PC-9 (cell line): ENCODE data around the gene KLF13. TPM values are rescaled to one million over a fixed set of nuclear protein-coding genes. Genes with fewer than 3 reads are reported as not detected.
A peak's percentile ranks its signal among the peaks of the same experiment; 100 is the strongest.

Source experiments
- BruUV-seq: library from RNA; stranded (reverse); fragments of 400-500 nt; replicated peaks from 2 replicates; lab custom pipeline; 2021; lab: Mats Ljungman, UMichigan
- CTCF ChIA-PET: fragments of 300-600 bp; sonication (Branson Sonifier 250); formaldehyde crosslinking; loops from one replicate; lab custom pipeline; 2022; ENCODE audit warnings: antibody characterized with exemption; lab: Charles Lee
- POLR2A ChIA-PET: fragments of 300-600 bp; sonication (Branson Sonifier 250); formaldehyde crosslinking; loops from one replicate; lab custom pipeline; 2022; ENCODE audit warnings: antibody characterized with exemption; ENCODE audit not compliant: unreplicated experiment; lab: Charles Lee
- DNase-seq, 2 experiments: peaks; one replicate each; pipeline versions ENCODE4 v3.0.0 to v3.0.0-alpha.2; 2015 to 2022; ENCODE audit warnings: mixed read lengths in 1 of 2
- H2AFZ ChIP-seq: fragments of 200-600 bp; sonication (generic); 2 replicates; pipeline ENCODE4 v1.8.1; 2017; ENCODE audit warnings: antibody characterized with exemption
- H3F3A ChIP-seq: fragments of 200-600 bp; sonication (generic); 2 replicates; pipeline ENCODE4 v1.8.1; 2017; ENCODE audit warnings: antibody characterized with exemption, mild to moderate bottlenecking, low read depth; ENCODE audit not compliant: insufficient read depth
- H3K27ac ChIP-seq: fragments of 200-600 bp; sonication (generic); 2 replicates; pipeline ENCODE4 v1.6.1; 2016; ENCODE audit warnings: mixed run types
- H3K27me3 ChIP-seq: fragments of 200-600 bp; sonication (generic); 2 replicates; pipeline ENCODE4 v1.6.1; 2016; ENCODE audit warnings: low read depth, mixed run types; ENCODE audit not compliant: insufficient read depth
- H3K36me3 ChIP-seq: fragments of 200-600 bp; sonication (generic); 2 replicates; pipeline ENCODE4 v1.6.1; 2016; ENCODE audit warnings: low read depth, mixed run types
- H3K4me1 ChIP-seq: fragments of 200-600 bp; sonication (generic); replicated peaks from 2 replicates; pipeline ENCODE4 v1.6.1; 2016; ENCODE audit warnings: mixed run types; ENCODE audit not compliant: insufficient read depth
- H3K4me2 ChIP-seq: fragments of 200-600 bp; sonication (generic); 2 replicates; pipeline ENCODE4 v1.6.1; 2017; ENCODE audit warnings: mixed run types
- H3K4me3 ChIP-seq: fragments of 200-600 bp; sonication (generic); 2 replicates; pipeline ENCODE4 v1.6.1; 2016; ENCODE audit warnings: mixed run types
- H3K79me2 ChIP-seq: fragments of 200-600 bp; sonication (generic); 2 replicates; pipeline ENCODE4 v1.6.1; 2017; ENCODE audit warnings: low read depth, mixed run types
- H3K9me2 ChIP-seq: fragments of 200-600 bp; sonication (generic); 2 replicates; pipeline ENCODE4 v1.8.1; 2017; ENCODE audit warnings: mild to moderate bottlenecking; ENCODE audit not compliant: insufficient read depth
- H3K9me3 ChIP-seq: fragments of 200-600 bp; sonication (generic); 2 replicates; pipeline ENCODE4 v1.8.1; 2016; ENCODE audit warnings: low read depth; ENCODE audit not compliant: insufficient read depth
- H4K20me1 ChIP-seq: fragments of 200-600 bp; sonication (generic); 2 replicates; pipeline ENCODE4 v1.8.1; 2017; ENCODE audit not compliant: insufficient read depth
- EZH2 ChIP-seq: fragments of 200-600 bp; sonication (generic); IDR thresholded peaks from 2 replicates; pipeline ENCODE4 v1.8.0; 2017; ENCODE audit warnings: antibody characterized with exemption, low read depth
- intact Hi-C: fragments of 100-400 bp; cut with micrococcal nuclease; formaldehyde crosslinking; loops from one replicate; pipeline ENCODE4 v1.10.0; 2022; ENCODE audit not compliant: unreplicated experiment
- total RNA-seq: library from RNA; stranded (reverse); gene quantifications from 2 replicates; pipeline ENCODE4 v1.2.3, GENCODE V29; 2021
- TF ChIP-seq, protein P1 (sequence below): fragments of 200-600 bp; sonication (generic); conservative IDR thresholded peaks from 2 replicates; pipeline ENCODE4 v1.6.1; 2017; ENCODE audit warnings: mixed run types, antibody characterized with exemption, mild to moderate bottlenecking, moderate library complexity

KLF13 gene
- total RNA-seq, 1 experiment from 2014 or later, result 3.4 TPM

DNA sequence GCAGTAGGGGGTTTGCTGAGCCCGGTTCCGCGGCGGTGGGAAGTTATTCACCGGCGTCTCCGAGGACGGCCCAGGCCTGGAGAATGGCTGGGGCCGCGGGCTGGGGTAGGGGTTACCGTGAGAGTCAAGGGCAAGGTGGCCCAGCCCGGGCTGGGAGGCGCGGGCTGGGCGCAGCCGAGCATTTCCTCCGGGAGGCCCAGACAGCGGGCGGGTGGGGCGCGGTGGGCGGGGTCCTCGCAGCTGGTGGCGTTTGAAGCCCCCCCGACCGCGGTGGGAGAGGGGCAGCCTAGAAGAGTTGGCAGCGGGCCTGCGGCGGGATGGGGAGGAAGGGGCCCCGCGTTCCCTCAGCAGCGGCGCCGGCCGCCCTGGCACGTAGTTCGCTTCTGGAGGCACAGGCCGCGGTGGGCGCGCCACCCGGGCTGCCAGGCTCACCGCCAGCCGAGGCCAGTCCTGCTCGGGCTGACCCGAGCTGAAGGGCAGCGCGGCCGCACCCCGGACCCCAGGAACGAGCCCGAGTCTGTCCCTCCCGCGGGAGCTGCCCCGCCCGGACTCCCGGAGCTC lies 960 bp upstream of the KLF13 start:
- POLR2A ChIA-PET, result no interaction called here
- no peak overlapping the region for H2AFZ ChIP-seq
- no peaks in the 10 kb centered on the region for H3K36me3 ChIP-seq
- no peaks in the 10 kb centered on the region for H3K27me3 ChIP-seq
- H3K4me3 ChIP-seq, result no peak overlapping the region
- no peaks in the 10 kb centered on the region for H3K9me3 ChIP-seq
- H3K4me1 ChIP-seq, result no peaks in the 10 kb centered on the region
- intact Hi-C loops, result loop anchor here (5.0 kb wide), 1 partner anchor 333 kb away; the partner anchor contains the start of gene MTMR10
- no peaks in the 10 kb centered on the region for H3K9me2 ChIP-seq
- DNase-seq, result no peak
- CTCF ChIA-PET, result no interaction called here
- H3F3A ChIP-seq, result no peaks in the 10 kb centered on the region
- TF ChIP-seq EZH2, result no peak
- TF ChIP-seq, protein P1, sequence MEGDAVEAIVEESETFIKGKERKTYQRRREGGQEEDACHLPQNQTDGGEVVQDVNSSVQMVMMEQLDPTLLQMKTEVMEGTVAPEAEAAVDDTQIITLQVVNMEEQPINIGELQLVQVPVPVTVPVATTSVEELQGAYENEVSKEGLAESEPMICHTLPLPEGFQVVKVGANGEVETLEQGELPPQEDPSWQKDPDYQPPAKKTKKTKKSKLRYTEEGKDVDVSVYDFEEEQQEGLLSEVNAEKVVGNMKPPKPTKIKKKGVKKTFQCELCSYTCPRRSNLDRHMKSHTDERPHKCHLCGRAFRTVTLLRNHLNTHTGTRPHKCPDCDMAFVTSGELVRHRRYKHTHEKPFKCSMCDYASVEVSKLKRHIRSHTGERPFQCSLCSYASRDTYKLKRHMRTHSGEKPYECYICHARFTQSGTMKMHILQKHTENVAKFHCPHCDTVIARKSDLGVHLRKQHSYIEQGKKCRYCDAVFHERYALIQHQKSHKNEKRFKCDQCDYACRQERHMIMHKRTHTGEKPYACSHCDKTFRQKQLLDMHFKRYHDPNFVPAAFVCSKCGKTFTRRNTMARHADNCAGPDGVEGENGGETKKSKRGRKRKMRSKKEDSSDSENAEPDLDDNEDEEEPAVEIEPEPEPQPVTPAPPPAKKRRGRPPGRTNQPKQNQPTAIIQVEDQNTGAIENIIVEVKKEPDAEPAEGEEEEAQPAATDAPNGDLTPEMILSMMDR, result no peak
- BruUV-seq, result no TSS peak
- no peaks in the 10 kb centered on the region for H4K20me1 ChIP-seq
- no peaks in the 10 kb centered on the region for H3K79me2 ChIP-seq
- no peak overlapping the region for H3K27ac ChIP-seq
- H3K4me2 ChIP-seq, result no peak overlapping the region

DNA sequence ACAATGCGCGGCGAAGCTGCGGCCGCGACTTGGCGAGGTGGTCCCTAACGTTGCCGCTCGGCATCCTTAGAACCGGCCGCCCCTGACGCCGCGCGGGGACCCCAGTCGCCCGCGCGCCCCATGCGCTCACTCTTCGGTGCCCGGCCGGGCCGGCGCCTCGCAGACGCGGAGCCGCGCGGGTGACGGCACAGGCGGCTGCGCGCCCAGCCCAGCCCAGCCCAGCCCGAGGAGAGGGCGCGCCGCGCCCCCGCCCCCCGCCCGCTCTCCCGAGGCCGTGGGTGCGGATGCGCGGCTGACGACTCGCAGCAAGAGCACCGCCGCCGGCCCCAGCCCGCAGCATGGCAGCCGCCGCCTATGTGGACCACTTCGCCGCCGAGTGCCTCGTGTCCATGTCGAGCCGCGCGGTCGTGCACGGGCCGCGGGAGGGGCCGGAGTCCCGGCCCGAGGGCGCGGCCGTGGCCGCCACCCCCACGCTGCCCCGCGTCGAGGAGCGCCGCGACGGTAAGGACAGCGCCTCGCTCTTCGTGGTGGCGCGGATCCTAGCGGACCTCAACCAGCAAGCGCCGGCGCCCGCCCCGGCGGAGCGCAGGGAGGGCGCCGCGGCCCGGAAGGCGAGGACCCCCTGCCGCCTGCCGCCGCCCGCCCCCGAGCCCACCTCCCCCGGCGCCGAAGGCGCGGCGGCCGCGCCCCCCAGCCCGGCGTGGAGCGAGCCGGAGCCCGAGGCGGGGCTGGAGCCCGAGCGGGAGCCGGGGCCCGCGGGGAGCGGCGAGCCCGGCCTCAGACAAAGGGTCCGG lies 437 bp downstream of the KLF13 start:
- no peak overlapping the region for H3K27ac ChIP-seq
- no peak overlapping the region for H2AFZ ChIP-seq
- H3K4me2 ChIP-seq, result no peak overlapping the region
- intact Hi-C loops, result loop anchor here (5.0 kb wide), 1 partner anchor 335 kb away; the partner anchor contains the start of gene MTMR10
- H3K36me3 ChIP-seq, result no peaks in the 10 kb centered on the region
- ChIA-PET POLR2A (no interaction called here), CTCF (no interaction called here)
- no peaks in the 10 kb centered on the region for H3F3A ChIP-seq
- no peak overlapping the region for H3K4me3 ChIP-seq
- no peaks in the 10 kb centered on the region for H4K20me1 ChIP-seq
- H3K27me3 ChIP-seq, result no peaks in the 10 kb centered on the region
- no peaks in the 10 kb centered on the region for H3K4me1 ChIP-seq
- H3K9me3 ChIP-seq, result no peaks in the 10 kb centered on the region
- no peaks in the 10 kb centered on the region for H3K79me2 ChIP-seq
- TF ChIP-seq EZH2, result no peak
- TF ChIP-seq, protein P1, result no peak
- no TSS peak for BruUV-seq
- no peak for DNase-seq
- H3K9me2 ChIP-seq, result no peaks in the 10 kb centered on the region

DNA sequence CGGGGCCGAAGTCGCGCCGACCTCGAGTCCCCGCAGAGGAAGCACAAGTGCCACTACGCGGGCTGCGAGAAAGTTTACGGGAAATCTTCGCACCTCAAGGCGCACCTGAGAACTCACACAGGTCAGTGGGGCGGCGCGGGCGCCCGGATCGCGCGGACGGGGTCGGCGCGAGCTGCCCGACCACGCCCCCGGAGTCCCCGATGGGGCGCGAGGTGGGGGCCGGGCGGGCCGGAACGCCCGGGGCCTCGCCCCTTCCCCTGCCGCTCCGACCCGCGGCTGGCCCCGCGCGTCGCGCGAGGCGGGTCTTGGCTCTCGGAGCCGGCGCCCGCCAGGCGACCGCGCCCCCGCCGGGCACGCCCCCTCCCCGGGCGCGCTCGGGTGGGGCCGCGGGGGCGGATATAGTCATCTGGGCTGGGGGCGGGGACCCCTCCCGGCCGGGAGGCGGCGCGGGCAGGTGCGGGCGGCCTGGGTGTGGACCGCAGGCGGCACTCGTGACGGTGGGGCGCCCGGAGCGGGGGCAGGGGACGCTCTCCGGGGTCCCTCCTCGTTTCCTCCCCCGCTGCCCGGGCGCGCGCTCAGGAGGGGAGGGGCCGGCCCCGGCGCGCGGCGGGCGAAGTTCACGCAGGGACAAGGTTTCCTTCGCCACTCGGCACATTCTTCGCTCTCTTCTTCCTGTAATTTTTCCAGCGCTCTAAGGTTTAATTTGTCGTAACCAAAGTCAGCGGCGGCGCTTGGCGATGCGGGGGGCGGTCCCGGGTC lies 1.2 kb downstream of the KLF13 start:
- no peaks in the 10 kb centered on the region for H3K27me3 ChIP-seq
- no peaks in the 10 kb centered on the region for H3F3A ChIP-seq
- intact Hi-C loops, result loop anchor here (2.0 to 5.0 kb wide), 2 partner anchors 69 to 336 kb away; partner anchors contain the start of gene MTMR10
- no peak overlapping the region for H3K4me2 ChIP-seq
- H4K20me1 ChIP-seq, result no peaks in the 10 kb centered on the region
- H3K27ac ChIP-seq, result no peak overlapping the region
- BruUV-seq, result no TSS peak
- CTCF ChIA-PET, result no interaction called here
- no peak overlapping the region for H2AFZ ChIP-seq
- DNase-seq, result peak in 1 of 2 experiments; percentile 22
- H3K4me3 ChIP-seq, result no peak overlapping the region
- TF ChIP-seq, protein P1, result no peak
- TF ChIP-seq EZH2, result no peak
- no peaks in the 10 kb centered on the region for H3K4me1 ChIP-seq
- POLR2A ChIA-PET, result no interaction called here
- H3K79me2 ChIP-seq, result no peaks in the 10 kb centered on the region
- no peaks in the 10 kb centered on the region for H3K9me3 ChIP-seq
- no peaks in the 10 kb centered on the region for H3K36me3 ChIP-seq
- no peaks in the 10 kb centered on the region for H3K9me2 ChIP-seq
